Lower leg skin (tissue), 4 donors: ENCODE measurements around the gene CDH20. TPM values are rescaled to one million over a fixed set of nuclear protein-coding genes. Genes with fewer than 3 reads are reported as not detected.

Experiments
- DNase-seq, 2 donors: peaks; one replicate each; pipeline ENCODE4 v3.0.0-alpha.2; 2019; ENCODE audit warnings: low spot score in 2 of 2
- H3K4me3 ChIP-seq: fragments of 200-600 bp; sonication (generic); 2 replicates; pipeline ENCODE4 v1.5.1; 2017; ENCODE audit warnings: mild to moderate bottlenecking, low read depth; ENCODE audit not compliant: poor library complexity, severe bottlenecking
- POLR2A ChIP-seq, 2 donors: fragments of 450-650 bp; IDR thresholded peaks; one replicate each; pipeline ENCODE4 v1.6.1; 2016 to 2017; ENCODE audit warnings: antibody characterized with exemption in 2 of 2, mild to moderate bottlenecking in 1 of 2, moderate library complexity in 1 of 2
- WGBS, 2 donors: methylation state at CpG; one replicate each; pipeline ENCODE4 v1.1.5; 2018; 5-methylcytosine and 5-hydroxymethylcytosine counted together
- intact Hi-C: fragments of 100-400 bp; cut with DNase I; formaldehyde crosslinking; loops from one replicate; pipeline ENCODE4 v1.15.0; 2023; ENCODE audit warnings: low total_unique reads
- total RNA-seq, 4 donors: library from RNA; depleted of rRNA; stranded (reverse); fragments of >200 nt; gene quantifications; one replicate each; pipeline ENCODE4 v1.1.0, GENCODE V29; 2016
- TF ChIP-seq, protein P1 (sequence below), 3 donors: fragments of 450-650 bp; IDR thresholded peaks; one replicate each; pipeline ENCODE4 v1.5.1; 2016; ENCODE audit warnings: antibody characterized with exemption in 3 of 3, mild to moderate bottlenecking in 3 of 3, moderate library complexity in 2 of 3

Gene CDH20
- total RNA-seq, 4 donors from 2014 or later: 1.2 to 2.9 (median 2.4) TPM

GRCh38 chr18:61394983-61395382 is 61.8 kb downstream of the CDH20 start:
- intact Hi-C loops: no loop called here
- DNase-seq: no peak
- TF ChIP-seq, protein P1, sequence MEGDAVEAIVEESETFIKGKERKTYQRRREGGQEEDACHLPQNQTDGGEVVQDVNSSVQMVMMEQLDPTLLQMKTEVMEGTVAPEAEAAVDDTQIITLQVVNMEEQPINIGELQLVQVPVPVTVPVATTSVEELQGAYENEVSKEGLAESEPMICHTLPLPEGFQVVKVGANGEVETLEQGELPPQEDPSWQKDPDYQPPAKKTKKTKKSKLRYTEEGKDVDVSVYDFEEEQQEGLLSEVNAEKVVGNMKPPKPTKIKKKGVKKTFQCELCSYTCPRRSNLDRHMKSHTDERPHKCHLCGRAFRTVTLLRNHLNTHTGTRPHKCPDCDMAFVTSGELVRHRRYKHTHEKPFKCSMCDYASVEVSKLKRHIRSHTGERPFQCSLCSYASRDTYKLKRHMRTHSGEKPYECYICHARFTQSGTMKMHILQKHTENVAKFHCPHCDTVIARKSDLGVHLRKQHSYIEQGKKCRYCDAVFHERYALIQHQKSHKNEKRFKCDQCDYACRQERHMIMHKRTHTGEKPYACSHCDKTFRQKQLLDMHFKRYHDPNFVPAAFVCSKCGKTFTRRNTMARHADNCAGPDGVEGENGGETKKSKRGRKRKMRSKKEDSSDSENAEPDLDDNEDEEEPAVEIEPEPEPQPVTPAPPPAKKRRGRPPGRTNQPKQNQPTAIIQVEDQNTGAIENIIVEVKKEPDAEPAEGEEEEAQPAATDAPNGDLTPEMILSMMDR (IDR thresholded peaks at IDR 0.05): no peak
- TF ChIP-seq POLR2A (IDR thresholded peaks at IDR 0.05): no peak
- H3K4me3 ChIP-seq: no peak overlapping the region

DNA sequence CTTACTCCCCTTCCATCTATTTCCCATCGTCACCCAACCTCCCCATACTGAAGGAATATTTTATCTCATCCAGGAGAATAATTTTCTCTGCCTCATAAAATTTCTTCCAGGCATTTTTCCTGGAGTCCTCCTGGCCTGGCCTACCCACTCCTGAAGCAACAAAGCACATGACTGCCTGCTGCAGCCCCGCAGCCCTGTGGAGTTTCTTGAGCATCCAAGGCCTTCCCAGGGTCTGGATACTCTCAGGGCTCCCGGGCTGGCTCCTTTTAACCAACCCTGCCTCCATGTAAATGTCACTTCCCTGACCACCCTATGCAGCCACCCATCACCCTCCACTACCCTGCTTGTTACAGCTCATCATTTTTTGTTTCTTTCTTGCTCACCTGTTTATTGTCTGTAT is 64.0 kb downstream of the CDH20 start:
- H3K4me3 ChIP-seq: no peak overlapping the region
- TF ChIP-seq, protein P1 (IDR thresholded peaks at IDR 0.05): no peak
- no peak for TF ChIP-seq POLR2A (IDR thresholded peaks at IDR 0.05)
- WGBS, 2 donors: 65 to 72% methylated on average over 3 of the region's 3 CpGs
- intact Hi-C loops: no loop called here
- no peak for DNase-seq

DNA sequence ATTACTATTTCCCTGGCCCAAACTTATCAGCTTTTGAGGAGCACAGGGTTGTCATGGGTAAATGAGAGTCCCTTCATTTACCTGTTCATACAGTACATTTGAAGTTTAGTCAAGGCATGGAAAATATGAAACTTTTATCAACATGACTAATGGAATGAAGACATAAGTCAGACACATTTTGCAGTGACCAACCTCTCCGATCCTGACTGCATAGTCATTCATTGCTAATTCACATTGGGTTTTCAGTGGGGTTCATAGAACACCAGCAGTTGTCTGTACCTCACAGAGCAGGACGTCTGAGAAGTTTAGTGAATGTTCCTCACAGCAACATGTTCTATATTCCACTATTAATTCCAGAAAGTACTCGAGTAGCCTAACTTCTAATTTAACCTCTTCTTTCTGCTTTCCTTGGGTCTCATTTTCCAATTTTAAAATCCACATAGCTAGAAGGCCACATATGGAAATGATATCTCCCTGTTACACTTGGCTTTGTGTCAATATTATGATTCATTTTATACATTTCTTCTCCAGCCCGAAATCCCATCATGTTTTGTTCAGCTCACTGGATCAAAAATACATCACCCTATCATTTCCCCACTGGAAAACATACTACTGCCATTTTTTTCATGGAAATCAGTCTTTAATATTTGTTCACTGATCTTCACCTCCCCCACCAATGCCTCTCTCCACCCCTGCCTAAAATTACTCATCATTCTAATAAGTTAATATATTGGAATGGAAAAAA is 65.9 kb downstream of the CDH20 start:
- WGBS, 2 donors: 49 to 61% methylated on average over 4 of the region's 4 CpGs
- DNase-seq: no peak
- no peak overlapping the region for H3K4me3 ChIP-seq
- intact Hi-C loops: no loop called here
- TF ChIP-seq, protein P1 (IDR thresholded peaks at IDR 0.05): no peak
- no peak for TF ChIP-seq POLR2A (IDR thresholded peaks at IDR 0.05)

- TF ChIP-seq, protein P1 (IDR thresholded peaks at IDR 0.05): no peak
- no peak for TF ChIP-seq POLR2A (IDR thresholded peaks at IDR 0.05)
- intact Hi-C loops: no loop called here
- H3K4me3 ChIP-seq: no peak overlapping the region
- DNase-seq: no peak
- WGBS, 2 donors: 79 to 80% methylated on average over 3 of the region's 3 CpGs
Measured at GRCh38 chr18:61400016-61400635, 66.9 kb downstream of the CDH20 start.

GRCh38 chr18:61400716-61401115 is 67.5 kb downstream of the CDH20 start:
- intact Hi-C loops: no loop called here
- no peak for TF ChIP-seq POLR2A (IDR thresholded peaks at IDR 0.05)
- TF ChIP-seq, protein P1 (IDR thresholded peaks at IDR 0.05): no peak
- WGBS, 2 donors: 43 to 45% methylated on average over 4 of the region's 4 CpGs

More at GRCh38 chr18:61400716-61401115, 67.5 kb downstream of the CDH20 start:
- no peak for DNase-seq
- no peak overlapping the region for H3K4me3 ChIP-seq
